Neutrophil (primary cell): ENCODE results near the gene TMIGD1.
A peak's percentile ranks its signal among the peaks of the same experiment; 100 is the strongest.
"Not testable (repeated sequence)": the region's sequence is repeated elsewhere in the genome, so short reads cannot be mapped to it uniquely, and the experiment has no call there.

Experiments used
- H3K27ac ChIP-seq: fragments of 200-600 bp; sonication (generic); 2 replicates; pipeline ENCODE4 v1.5.1; 2016; ENCODE audit warnings: mild to moderate bottlenecking, moderate library complexity
- H3K27me3 ChIP-seq: fragments of 200-600 bp; sonication (generic); 2 replicates; pipeline ENCODE4 v1.6.0; 2016; ENCODE audit warnings: mild to moderate bottlenecking
- H3K36me3 ChIP-seq: fragments of 200-600 bp; sonication (generic); 2 replicates; pipeline ENCODE4 v1.5.1; 2017
- H3K4me1 ChIP-seq, 2 experiments: fragments of 200-600 bp in 1 of 2; sonication (generic) in 1 of 2; 1 replicate in 1 of 2; 2 replicates in 1 of 2; pipeline versions ENCODE4 v1.5.1 to v1.6.1; 2013 to 2016; ENCODE audit warnings: low read depth in 1 of 2, low read length in 1 of 2, mild to moderate bottlenecking in 1 of 2, moderate library complexity in 1 of 2; ENCODE audit not compliant: control insufficient read depth in 1 of 2, insufficient read depth in 1 of 2
- H3K4me3 ChIP-seq, 2 experiments: fragments of 200-600 bp in 1 of 2; sonication (generic) in 1 of 2; 1 replicate in 1 of 2; 2 replicates in 1 of 2; pipeline ENCODE4 v1.5.1; 2013 to 2016; ENCODE audit warnings: low read depth in 1 of 2, low read length in 1 of 2, mild to moderate bottlenecking in 1 of 2, moderate library complexity in 1 of 2
- H3K9me3 ChIP-seq: fragments of 200-600 bp; sonication (generic); 2 replicates; pipeline ENCODE4 v1.5.1; 2016
- TF ChIP-seq, protein P1 (sequence below): fragments of 200-600 bp; sonication (generic); IDR thresholded peaks from 2 replicates; pipeline ENCODE4 v1.5.1; 2016; ENCODE audit warnings: antibody characterized with exemption

TMIGD1 gene

DNA sequence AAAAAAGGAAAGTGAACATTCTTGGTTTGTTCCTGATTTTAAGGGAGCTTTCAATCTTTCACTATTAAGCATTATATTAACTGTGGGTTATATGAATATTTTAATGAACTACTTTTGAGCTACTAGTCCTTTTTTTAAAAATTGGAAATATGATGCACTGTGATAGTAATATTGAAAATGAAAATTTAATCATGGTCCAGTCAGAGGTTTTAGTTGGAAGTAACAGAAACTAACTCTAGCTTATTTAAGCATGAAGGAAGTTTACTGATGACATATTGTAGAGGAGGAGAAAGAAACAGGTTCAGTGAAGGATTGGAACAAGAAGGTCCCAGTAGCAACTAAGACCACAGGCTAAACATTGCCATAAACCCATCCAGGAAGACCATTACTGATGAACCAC lies 20.8 kb upstream of the TMIGD1 start:
- Histone ChIP-seq H3K9me3 (no peaks in the 10 kb centered on the region), H3K4me1 (peaks cover 60 to 69% of the 10 kb centered on the region in 2 experiments), H3K27me3 (no peaks in the 10 kb centered on the region), H3K36me3 (no peaks in the 10 kb centered on the region), H3K27ac (peak overlapping the region; percentile 89), H3K4me3 (no peak overlapping the region)
- TF ChIP-seq, protein P1, sequence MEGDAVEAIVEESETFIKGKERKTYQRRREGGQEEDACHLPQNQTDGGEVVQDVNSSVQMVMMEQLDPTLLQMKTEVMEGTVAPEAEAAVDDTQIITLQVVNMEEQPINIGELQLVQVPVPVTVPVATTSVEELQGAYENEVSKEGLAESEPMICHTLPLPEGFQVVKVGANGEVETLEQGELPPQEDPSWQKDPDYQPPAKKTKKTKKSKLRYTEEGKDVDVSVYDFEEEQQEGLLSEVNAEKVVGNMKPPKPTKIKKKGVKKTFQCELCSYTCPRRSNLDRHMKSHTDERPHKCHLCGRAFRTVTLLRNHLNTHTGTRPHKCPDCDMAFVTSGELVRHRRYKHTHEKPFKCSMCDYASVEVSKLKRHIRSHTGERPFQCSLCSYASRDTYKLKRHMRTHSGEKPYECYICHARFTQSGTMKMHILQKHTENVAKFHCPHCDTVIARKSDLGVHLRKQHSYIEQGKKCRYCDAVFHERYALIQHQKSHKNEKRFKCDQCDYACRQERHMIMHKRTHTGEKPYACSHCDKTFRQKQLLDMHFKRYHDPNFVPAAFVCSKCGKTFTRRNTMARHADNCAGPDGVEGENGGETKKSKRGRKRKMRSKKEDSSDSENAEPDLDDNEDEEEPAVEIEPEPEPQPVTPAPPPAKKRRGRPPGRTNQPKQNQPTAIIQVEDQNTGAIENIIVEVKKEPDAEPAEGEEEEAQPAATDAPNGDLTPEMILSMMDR = no peak

DNA sequence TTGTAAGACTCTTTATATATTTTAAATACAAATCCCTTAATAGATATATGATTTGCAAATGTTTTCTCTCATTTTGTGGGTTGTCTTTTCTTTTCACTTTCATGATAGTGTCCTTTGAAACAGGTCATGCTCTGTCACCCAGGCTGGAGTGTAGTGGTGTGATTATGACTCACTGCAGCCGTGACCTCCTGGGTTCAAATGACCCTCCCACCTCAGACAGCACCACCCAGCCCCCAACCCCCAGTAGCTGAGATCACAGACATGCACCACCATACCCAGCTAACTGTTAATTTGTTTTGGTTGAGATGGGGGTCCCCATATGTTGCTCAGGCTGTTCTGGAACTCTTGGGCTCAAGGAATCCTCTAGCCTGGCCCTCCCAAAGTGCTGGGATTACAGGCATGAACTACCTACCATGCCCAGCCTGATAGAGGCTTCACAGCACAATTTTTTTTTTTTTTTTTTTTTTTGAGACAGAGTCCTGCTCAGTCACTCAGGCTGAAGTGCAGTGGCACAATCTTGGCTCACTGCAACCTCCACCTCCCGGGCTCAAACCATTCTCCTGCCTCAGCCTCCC lies 18.5 kb upstream of the TMIGD1 start:
- no peaks in the 10 kb centered on the region for H3K9me3 ChIP-seq
- TF ChIP-seq, protein P1 = no peak
- H3K4me1 ChIP-seq = peaks cover 57 to 59% of the 10 kb centered on the region in 2 experiments
- peak overlapping the region in 1 of 2 experiments; percentile 34 for H3K4me3 ChIP-seq
- no peaks in the 10 kb centered on the region for H3K36me3 ChIP-seq
- H3K27me3 ChIP-seq = no peaks in the 10 kb centered on the region
- H3K27ac ChIP-seq = peak overlapping the region; percentile 89

DNA sequence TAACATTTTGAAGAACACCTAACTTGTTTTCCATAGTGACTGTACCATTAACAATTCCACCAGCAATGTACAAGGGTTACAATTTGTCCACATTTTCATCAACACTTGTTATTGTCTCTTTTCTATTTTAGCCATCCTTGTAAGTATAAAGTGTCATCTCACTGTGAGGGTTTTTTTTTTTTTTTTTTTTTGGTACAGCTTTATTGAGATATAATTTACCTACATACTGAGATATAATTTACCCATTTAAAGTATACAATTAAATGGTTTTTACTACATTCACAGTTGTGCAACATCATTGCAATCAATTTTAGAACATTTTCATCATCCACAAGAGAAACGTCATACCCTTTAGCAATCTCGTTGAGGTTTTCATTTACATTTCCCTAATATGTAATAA lies 17.9 kb upstream of the TMIGD1 start:
- H3K27ac ChIP-seq = peak overlapping the region; percentile 89
- TF ChIP-seq, protein P1 = no peak
- no peaks in the 10 kb centered on the region for H3K36me3 ChIP-seq
- peak overlapping the region in 1 of 2 experiments; percentile 44 for H3K4me3 ChIP-seq
- H3K4me1 ChIP-seq = peaks cover 62 to 63% of the 10 kb centered on the region in 2 experiments
- no peaks in the 10 kb centered on the region for H3K9me3 ChIP-seq
- H3K27me3 ChIP-seq = no peaks in the 10 kb centered on the region

DNA sequence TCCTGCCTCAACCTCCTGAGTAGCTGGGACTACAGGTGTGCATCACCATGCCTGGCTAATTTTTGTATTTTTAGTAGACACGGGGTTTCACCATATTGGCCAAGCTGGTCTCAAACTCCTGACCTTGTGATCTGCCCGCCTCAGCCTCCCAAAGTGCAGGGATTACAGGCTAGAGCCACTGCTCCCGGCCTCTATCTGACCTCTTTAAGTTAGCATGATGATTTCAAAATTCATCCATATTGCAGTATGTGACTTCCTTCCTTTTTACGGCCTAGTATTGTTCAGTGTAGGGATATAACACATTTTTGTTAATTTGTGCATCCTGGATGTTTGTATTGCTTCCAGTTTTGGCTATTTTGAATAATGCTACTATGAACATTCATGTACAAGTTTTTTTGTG lies 17.4 kb upstream of the TMIGD1 start:
- peaks cover 67% of the 10 kb centered on the region in 2 experiments for H3K4me1 ChIP-seq

DNA sequence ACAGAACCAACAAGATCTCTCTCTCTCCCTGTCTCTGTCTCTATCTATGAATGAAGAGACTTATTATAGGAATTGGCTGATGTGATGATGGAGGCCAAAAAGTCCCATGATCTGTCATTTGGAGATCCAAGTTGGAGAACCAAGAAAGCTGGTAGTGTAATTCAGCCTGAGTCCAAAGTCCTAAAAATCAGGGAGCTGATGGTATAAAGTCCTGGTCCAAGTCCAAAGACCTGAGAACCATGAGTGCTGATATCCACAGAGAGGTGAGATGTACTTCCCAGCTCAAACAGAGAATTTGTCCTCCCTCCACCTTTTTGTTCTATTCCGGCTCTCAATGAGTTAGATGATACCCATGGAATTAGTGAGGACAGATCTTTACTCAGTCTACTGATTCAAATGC lies 15.4 kb upstream of the TMIGD1 start:
- Histone ChIP-seq H3K9me3 (no peaks in the 10 kb centered on the region), H3K27ac (peak overlapping the region; percentile 37)
- TF ChIP-seq, protein P1 = no peak

More for the DNA sequence above, 17.4 kb upstream of the TMIGD1 start:
- H3K4me3 ChIP-seq = peak overlapping the region in 1 of 2 experiments; percentile 44
- not testable (repeated sequence) for H3K9me3 ChIP-seq, H3K27me3 ChIP-seq, H3K36me3 ChIP-seq
- peak overlapping the region; percentile 89 for H3K27ac ChIP-seq

DNA sequence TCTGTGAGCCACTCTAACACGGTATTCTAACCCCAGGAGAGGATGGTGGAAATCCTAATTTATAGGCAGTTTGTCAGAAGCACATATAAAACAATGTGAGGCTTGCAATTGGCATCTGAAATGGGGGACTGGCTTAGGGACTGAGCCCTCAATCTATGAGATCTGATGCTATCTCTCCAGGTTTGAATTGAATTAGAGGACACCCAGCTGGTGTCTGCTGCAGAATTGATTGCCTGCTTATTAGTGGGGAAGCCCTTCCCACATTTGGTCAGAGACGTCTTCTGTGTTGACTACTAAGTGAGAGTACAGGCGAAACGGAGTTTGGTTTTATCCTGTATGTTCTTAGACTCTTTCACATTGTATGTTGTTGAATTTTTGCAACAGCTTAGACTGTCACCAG lies 13.6 kb upstream of the TMIGD1 start:
- Histone ChIP-seq H3K4me3 (no peak overlapping the region), H3K27me3 (no peaks in the 10 kb centered on the region), H3K36me3 (no peaks in the 10 kb centered on the region), H3K9me3 (no peaks in the 10 kb centered on the region), H3K4me1 (peaks cover 66 to 69% of the 10 kb centered on the region in 2 experiments), H3K27ac (no peak overlapping the region)
- TF ChIP-seq, protein P1 = no peak

More for the DNA sequence above, 15.4 kb upstream of the TMIGD1 start:
- Histone ChIP-seq H3K36me3 (no peaks in the 10 kb centered on the region), H3K4me1 (peaks cover 72 to 73% of the 10 kb centered on the region in 2 experiments), H3K4me3 (no peak overlapping the region), H3K27me3 (no peaks in the 10 kb centered on the region)
